OCI-LY7 (cell line): ENCODE data around the gene ZNF318. TPM values are rescaled to one million over a fixed set of nuclear protein-coding genes. Genes with fewer than 3 reads are reported as not detected.
"Not testable (repeated sequence)": the region's sequence is repeated elsewhere in the genome, so short reads cannot be mapped to it uniquely, and the experiment has no call there.

Experiments used
- BruUV-seq: library from RNA; stranded (reverse); fragments of 400-500 nt; replicated peaks from 2 replicates; lab custom pipeline; 2021; lab: Mats Ljungman, UMichigan
- CTCF ChIA-PET: fragments of 300-600 bp; sonication (Branson Sonifier 250); formaldehyde crosslinking; loops from one replicate; lab custom pipeline; 2022; ENCODE audit warnings: antibody characterized with exemption; ENCODE audit not compliant: unreplicated experiment; lab: Charles Lee
- POLR2A ChIA-PET: fragments of 300-600 bp; sonication (Branson Sonifier 250); formaldehyde crosslinking; loops from one replicate; lab custom pipeline; 2022; ENCODE audit warnings: antibody characterized with exemption; lab: Charles Lee
- DNase-seq: peaks from one replicate; pipeline ENCODE4 v3.0.0-alpha.2; 2015; ENCODE audit warnings: low spot score
- H2AFZ ChIP-seq: fragments of 200-600 bp; sonication (generic), shearing (Covaris generic); 2 replicates; pipeline ENCODE4 v1.6.1; 2014; ENCODE audit warnings: mild to moderate bottlenecking, antibody characterized with exemption, low read length, moderate library complexity
- H3K27ac ChIP-seq: fragments of 200-600 bp; sonication (generic); 2 replicates; pipeline ENCODE4 v1.5.1; 2014; ENCODE audit warnings: mixed run types, low read depth, mild to moderate bottlenecking, moderate library complexity, low read length, inconsistent platforms; ENCODE audit not compliant: poor library complexity, severe bottlenecking
- H3K36me3 ChIP-seq: fragments of 200-600 bp; sonication (generic); 2 replicates; pipeline ENCODE4 v1.6.1; 2014; ENCODE audit warnings: mild to moderate bottlenecking, antibody characterized with exemption, low read length, moderate library complexity, mixed read lengths; ENCODE audit not compliant: insufficient read depth
- H3K4me1 ChIP-seq: fragments of 200-600 bp; sonication (generic); 2 replicates; pipeline ENCODE4 v1.5.1; 2014; ENCODE audit warnings: mild to moderate bottlenecking, low read length; ENCODE audit not compliant: insufficient read depth, poor library complexity, severe bottlenecking
- H3K4me2 ChIP-seq: fragments of 200-600 bp; sonication (generic); 2 replicates; pipeline ENCODE4 v1.6.1; 2014; ENCODE audit warnings: mild to moderate bottlenecking, low read length
- H3K4me3 ChIP-seq: fragments of 200-600 bp; sonication (generic); 2 replicates; pipeline ENCODE4 v1.5.1; 2014; ENCODE audit warnings: mild to moderate bottlenecking, low read depth, low read length; ENCODE audit not compliant: poor library complexity, severe bottlenecking
- H3K79me2 ChIP-seq: fragments of 200-600 bp; sonication (generic); 2 replicates; pipeline ENCODE4 v1.6.1; 2016; ENCODE audit warnings: low read depth, mild to moderate bottlenecking, low read length, moderate library complexity, mixed read lengths; ENCODE audit not compliant: insufficient read depth
- H3K9me2 ChIP-seq: fragments of 200-600 bp; sonication (generic); 2 replicates; pipeline ENCODE4 v1.6.1; 2016; ENCODE audit warnings: mild to moderate bottlenecking, low read length, mixed read lengths; ENCODE audit not compliant: insufficient read depth
- H3K9me3 ChIP-seq: fragments of 200-600 bp; sonication (generic); 2 replicates; pipeline ENCODE4 v1.6.1; 2014; ENCODE audit warnings: mild to moderate bottlenecking, mixed run types, low read length, mixed read lengths
- H4K20me1 ChIP-seq: fragments of 200-600 bp; sonication (generic); 2 replicates; pipeline ENCODE4 v1.6.1; 2014; ENCODE audit warnings: mild to moderate bottlenecking, antibody characterized with exemption, low read length, moderate library complexity, mixed read lengths; ENCODE audit not compliant: insufficient read depth
- EZH2phosphoT487 ChIP-seq: fragments of 200-600 bp; sonication (generic); IDR thresholded peaks from 2 replicates; pipeline ENCODE4 v1.6.1; 2018; ENCODE audit warnings: low read depth, borderline replicate concordance, mild to moderate bottlenecking, mixed run types, antibody characterized with exemption, low read length, moderate library complexity, mixed read lengths
- intact Hi-C: fragments of 100-400 bp; cut with micrococcal nuclease; formaldehyde crosslinking; loops from one replicate; pipeline ENCODE4 v1.10.0; 2022; ENCODE audit not compliant: unreplicated experiment
- total RNA-seq, 2 experiments: library from RNA; depleted of rRNA in 1 of 2; stranded (reverse); fragments of >200 nt in 1 of 2; shearing (Covaris generic) in 1 of 2; gene quantifications; 2 replicates each; pipeline ENCODE4 v1.2.3, GENCODE V29; 2014 to 2022
- TF ChIP-seq, protein P1 (sequence below): fragments of 200-600 bp; sonication (generic); conservative IDR thresholded peaks from 2 replicates; pipeline ENCODE4 v1.5.1; 2014; ENCODE audit warnings: mild to moderate bottlenecking, antibody characterized with exemption, low read length, moderate library complexity, mixed read lengths

ZNF318 gene
- total RNA-seq, 2 experiments from 2014 or later = 12.8 to 24.4 TPM

GRCh38 chr6:43383021-43383667 is 13.7 kb upstream of the ZNF318 start:
- peaks cover 87% of the 10 kb centered on the region for H3K4me1 ChIP-seq
- no peaks in the 10 kb centered on the region for H4K20me1 ChIP-seq
- ChIA-PET POLR2A (interaction anchor here (0.6 to 4.3 kb wide), 4 partner anchors 12 to 61 kb away, joined by 3 to 36 read pairs (median 4); partner anchors contain the start of gene ZNF318), CTCF (interaction anchor here (1.4 kb wide), 1 partner anchor 13 kb away, joined by 6 read pairs; the partner anchor contains the start of gene ZNF318)
- BruUV-seq = no TSS peak
- no peaks in the 10 kb centered on the region for H3K9me2 ChIP-seq
- no peaks in the 10 kb centered on the region for H3K36me3 ChIP-seq
- H3K9me3 ChIP-seq = no peaks in the 10 kb centered on the region
- H3K27ac ChIP-seq = peak overlapping the region; percentile 90
- TF ChIP-seq EZH2phosphoT487 = no peak
- TF ChIP-seq, protein P1, sequence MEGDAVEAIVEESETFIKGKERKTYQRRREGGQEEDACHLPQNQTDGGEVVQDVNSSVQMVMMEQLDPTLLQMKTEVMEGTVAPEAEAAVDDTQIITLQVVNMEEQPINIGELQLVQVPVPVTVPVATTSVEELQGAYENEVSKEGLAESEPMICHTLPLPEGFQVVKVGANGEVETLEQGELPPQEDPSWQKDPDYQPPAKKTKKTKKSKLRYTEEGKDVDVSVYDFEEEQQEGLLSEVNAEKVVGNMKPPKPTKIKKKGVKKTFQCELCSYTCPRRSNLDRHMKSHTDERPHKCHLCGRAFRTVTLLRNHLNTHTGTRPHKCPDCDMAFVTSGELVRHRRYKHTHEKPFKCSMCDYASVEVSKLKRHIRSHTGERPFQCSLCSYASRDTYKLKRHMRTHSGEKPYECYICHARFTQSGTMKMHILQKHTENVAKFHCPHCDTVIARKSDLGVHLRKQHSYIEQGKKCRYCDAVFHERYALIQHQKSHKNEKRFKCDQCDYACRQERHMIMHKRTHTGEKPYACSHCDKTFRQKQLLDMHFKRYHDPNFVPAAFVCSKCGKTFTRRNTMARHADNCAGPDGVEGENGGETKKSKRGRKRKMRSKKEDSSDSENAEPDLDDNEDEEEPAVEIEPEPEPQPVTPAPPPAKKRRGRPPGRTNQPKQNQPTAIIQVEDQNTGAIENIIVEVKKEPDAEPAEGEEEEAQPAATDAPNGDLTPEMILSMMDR = no peak
- intact Hi-C loops = loop anchor here (5.0 to 10.0 kb wide), 2 partner anchors 111 to 322 kb away; no protein-coding TSS in a partner anchor
- no peak for DNase-seq
- H3K4me3 ChIP-seq = peak overlapping the region; percentile 47
- peak overlapping the region; percentile 76 for H3K4me2 ChIP-seq
- H3K79me2 ChIP-seq = no peaks in the 10 kb centered on the region
- no peak overlapping the region for H2AFZ ChIP-seq

GRCh38 chr6:43380858-43381257 is 11.4 kb upstream of the ZNF318 start:
- Histone ChIP-seq H3K4me1 (peaks cover 88% of the 10 kb centered on the region), H3K4me2 (peak overlapping the region; percentile 43)
- DNase-seq, H3K27ac ChIP-seq, H2AFZ ChIP-seq, BruUV-seq, H3K9me2 ChIP-seq, H3K9me3 ChIP-seq, H4K20me1 ChIP-seq, CTCF ChIA-PET, H3K4me3 ChIP-seq, H3K36me3 ChIP-seq, H3K79me2 ChIP-seq: not testable (repeated sequence)
- intact Hi-C loops = loop anchor here (5.0 to 10.0 kb wide), 2 partner anchors 109 to 324 kb away; no protein-coding TSS in a partner anchor
- POLR2A ChIA-PET = interaction anchor here (0.7 to 1.2 kb wide), 3 partner anchors 9 to 1585 kb away, joined by 3 read pairs; no protein-coding TSS in a partner anchor

DNA sequence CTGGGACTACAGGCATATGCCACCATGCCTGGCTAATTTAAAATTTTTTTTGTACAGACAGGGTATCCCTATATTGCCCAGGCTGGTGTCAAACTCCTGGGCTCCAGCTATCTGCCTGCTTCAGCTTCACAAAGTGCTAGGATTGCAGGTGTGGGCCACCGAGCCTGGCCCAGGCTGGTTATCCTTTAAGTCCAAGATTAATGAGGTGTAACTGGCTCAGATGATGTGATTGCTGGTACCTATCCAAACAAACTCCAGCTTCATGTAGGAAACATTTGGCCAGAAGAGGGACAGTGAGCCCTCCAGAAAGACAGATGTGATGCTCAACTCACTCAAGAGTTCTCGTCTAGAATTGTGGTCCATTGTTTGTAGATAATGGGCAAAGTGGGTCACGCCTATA is 9.2 kb upstream of the ZNF318 start:
- Histone ChIP-seq H3K9me3 (no peaks in the 10 kb centered on the region), H3K4me2 (no peak overlapping the region), H3K36me3 (no peaks in the 10 kb centered on the region), H3K79me2 (no peaks in the 10 kb centered on the region), H4K20me1 (no peaks in the 10 kb centered on the region), H3K9me2 (no peaks in the 10 kb centered on the region), H3K27ac (no peak overlapping the region), H2AFZ (no peak overlapping the region), H3K4me3 (no peak overlapping the region), H3K4me1 (peaks cover 87% of the 10 kb centered on the region)
- BruUV-seq = no TSS peak
- no peak for DNase-seq
- CTCF ChIA-PET = interaction anchor here (1.3 kb wide), 1 partner anchor 9 kb away, joined by 6 read pairs; the partner anchor contains the start of gene ZNF318
- TF ChIP-seq EZH2phosphoT487 = no peak
- TF ChIP-seq, protein P1 = 0 out of 2 replicates have a peak, but pooled peaks have one; percentile 24
- POLR2A ChIA-PET = interaction anchor here (0.6 to 2.0 kb wide), 4 partner anchors 9 to 215 kb away, joined by 3 to 7 read pairs (median 4); partner anchors contain the start of genes ABCC10 and ZNF318
- intact Hi-C loops = no loop called here
